ENCODE data around the gene ANAPC10.

ANAPC10 gene

DNA sequence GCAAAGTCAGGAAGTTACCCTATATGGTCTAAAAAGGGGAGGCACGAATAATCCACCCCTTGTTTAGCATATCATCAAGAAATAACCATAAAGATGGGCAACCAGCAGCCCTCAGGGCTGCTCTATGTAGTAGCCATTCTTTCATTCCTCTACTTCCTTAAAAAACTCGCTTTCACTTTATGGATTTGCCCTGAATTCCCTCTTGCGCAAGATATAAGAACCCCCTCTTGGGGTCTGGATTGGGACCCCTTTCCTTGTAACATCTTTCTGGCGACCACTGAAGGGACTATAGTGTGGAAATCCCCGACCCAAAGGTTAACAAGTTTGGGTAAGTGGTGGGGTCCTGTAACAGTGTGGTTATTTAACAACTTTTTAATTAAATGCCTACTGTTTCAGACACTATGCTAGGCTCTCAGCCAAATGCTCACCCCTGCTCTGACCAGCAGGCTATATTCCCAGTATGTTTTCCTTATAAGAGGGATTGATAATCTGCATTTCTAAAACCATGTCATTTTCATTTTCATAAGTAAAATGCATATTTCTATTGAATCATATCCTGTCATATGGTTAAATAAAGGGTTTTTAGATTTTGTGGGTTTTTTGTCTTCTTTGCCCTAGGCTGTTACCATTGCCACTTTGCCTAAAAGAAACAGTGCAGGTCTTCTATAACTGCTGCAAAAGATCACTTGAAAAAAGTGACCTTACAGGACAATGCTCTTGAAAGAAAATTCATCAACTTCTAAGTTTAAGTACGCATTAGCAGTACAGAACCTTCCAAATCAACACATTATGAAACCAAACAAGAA is 41.5 kb downstream of the ANAPC10 start:
- TF ChIP-seq, protein P1, sequence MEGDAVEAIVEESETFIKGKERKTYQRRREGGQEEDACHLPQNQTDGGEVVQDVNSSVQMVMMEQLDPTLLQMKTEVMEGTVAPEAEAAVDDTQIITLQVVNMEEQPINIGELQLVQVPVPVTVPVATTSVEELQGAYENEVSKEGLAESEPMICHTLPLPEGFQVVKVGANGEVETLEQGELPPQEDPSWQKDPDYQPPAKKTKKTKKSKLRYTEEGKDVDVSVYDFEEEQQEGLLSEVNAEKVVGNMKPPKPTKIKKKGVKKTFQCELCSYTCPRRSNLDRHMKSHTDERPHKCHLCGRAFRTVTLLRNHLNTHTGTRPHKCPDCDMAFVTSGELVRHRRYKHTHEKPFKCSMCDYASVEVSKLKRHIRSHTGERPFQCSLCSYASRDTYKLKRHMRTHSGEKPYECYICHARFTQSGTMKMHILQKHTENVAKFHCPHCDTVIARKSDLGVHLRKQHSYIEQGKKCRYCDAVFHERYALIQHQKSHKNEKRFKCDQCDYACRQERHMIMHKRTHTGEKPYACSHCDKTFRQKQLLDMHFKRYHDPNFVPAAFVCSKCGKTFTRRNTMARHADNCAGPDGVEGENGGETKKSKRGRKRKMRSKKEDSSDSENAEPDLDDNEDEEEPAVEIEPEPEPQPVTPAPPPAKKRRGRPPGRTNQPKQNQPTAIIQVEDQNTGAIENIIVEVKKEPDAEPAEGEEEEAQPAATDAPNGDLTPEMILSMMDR (IDR thresholded peaks at IDR 0.05; ENCODE audit: borderline replicate concordance, insufficient read depth, low read depth, low read length) = no peak
- H3K4me3 ChIP-seq (ENCODE audit: low read depth, low read length) = no peak overlapping the region

DNA sequence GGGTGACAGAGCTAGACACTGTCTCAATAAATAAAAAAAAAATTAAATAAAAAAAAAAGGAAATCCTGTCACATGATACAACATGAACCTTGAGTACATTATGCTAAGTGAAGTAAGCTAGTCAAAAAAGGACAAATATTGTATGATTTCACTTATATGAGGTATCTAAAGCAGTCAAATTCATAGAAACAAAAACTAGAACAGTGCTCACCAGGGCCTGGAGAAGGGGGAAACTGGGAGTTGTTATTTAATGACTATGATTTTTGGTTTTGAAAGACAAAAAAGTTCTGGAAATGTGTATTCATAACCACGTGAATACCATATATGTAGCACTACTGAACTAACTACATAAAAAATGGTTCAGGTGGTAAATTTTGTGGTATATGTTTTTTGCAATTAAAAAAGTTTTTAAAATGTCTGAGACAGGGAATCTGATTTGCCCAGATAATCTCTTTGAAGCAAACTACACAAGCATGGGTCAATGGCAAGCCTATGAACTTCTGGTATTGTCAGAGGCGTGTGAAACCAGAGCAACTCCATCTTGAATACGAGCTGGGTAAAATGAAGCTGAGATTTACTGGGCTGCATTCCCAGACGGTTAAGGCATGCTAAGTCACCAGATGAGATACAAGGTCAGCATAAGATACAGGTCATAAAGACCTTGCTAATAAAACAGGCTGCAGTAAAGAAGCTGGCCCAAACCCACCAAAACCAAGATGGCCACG is 42.3 kb downstream of the ANAPC10 start:
- TF ChIP-seq, protein P1 (IDR thresholded peaks at IDR 0.05; ENCODE audit: borderline replicate concordance, insufficient read depth, low read depth, low read length) = no peak
- H3K4me3 ChIP-seq (ENCODE audit: low read depth, low read length) = no peak overlapping the region

DNA sequence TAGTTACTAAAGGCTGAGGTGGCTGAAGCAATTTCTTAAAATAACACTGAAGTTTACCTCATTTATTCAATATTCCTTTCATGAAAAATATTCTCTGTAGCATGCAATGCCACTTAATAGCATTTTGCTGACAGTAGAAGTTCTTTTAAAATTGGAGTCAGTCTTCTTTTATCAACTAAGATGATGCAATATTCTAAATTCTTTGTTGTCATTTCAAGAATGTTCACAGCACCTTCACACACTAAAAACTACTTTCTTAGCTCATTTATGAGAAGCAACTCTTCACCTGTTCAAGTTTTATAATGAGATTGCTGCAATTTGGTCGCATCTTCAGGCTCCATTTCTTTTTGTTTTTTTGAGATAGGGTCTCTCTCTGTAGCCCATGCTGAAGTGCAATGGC is 48.8 kb downstream of the ANAPC10 start:
- TF ChIP-seq, protein P1 (IDR thresholded peaks at IDR 0.05; ENCODE audit: borderline replicate concordance, insufficient read depth, low read depth, low read length) = no peak
- no peak overlapping the region for H3K4me3 ChIP-seq (ENCODE audit: low read depth, low read length)

DNA sequence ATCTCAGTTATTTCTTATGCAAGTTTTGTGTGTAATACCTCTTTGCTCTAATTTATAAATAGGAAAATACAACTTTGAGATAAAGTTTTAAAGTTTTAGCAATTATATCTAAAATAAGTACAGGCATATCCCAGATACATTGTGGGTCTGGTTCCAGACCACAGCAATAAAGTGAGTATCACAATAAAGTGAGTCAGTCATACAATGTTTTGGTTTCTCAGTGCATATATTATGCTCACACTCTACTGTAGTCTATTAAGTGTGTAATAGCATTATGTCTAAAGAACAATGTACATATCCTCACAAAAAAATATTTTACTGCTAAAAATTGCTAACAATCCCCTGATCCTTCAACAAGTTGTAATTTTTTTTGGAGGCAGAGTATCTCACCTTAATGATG is 49.2 kb downstream of the ANAPC10 start:
- H3K4me3 ChIP-seq (ENCODE audit: low read depth, low read length) = no peak overlapping the region
- TF ChIP-seq, protein P1 (IDR thresholded peaks at IDR 0.05; ENCODE audit: borderline replicate concordance, insufficient read depth, low read depth, low read length) = no peak

DNA sequence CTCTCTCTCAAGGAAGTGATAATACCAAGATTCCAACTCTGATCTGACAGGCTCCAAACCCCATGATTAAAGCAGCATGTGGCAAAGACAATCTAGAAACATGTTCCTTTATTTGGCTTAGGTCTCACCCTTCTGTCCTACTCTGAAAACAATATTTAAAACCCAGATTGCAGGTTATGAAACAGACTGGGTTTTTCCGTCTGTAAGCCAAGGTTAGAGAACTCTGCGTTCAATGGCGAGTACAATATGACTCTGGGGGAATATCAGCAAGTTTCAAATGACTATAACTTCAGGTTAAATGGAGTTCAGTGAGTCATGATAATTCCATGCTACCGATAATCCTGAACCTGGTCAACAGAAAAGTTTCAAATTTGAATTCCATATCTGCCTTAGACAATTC is 50.8 kb downstream of the ANAPC10 start:
- TF ChIP-seq, protein P1 (IDR thresholded peaks at IDR 0.05; ENCODE audit: borderline replicate concordance, insufficient read depth, low read depth, low read length) = no peak
- H3K4me3 ChIP-seq (ENCODE audit: low read depth, low read length) = no peak overlapping the region

DNA sequence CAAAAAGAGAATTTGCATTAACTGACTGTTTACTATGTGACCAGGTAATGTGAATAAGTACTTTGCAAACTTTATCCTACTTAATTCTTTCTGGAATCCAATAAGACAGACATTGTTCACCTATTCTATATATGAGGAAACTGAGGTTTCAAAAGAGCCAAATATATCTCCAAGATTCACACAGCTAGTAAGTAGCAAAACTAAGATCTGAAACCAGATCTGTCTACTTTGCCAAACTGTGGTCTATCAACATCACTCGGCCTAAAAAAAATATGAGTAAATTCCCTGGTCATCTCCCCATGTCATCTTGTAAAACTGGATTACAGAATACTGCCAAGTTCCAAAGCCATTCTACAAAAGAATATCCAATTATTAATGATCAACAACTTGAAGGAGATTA is 52.8 kb downstream of the ANAPC10 start:
- no peak overlapping the region for H3K4me3 ChIP-seq (ENCODE audit: low read depth, low read length)

More for the DNA sequence above, 52.8 kb downstream of the ANAPC10 start:
- TF ChIP-seq, protein P1 (IDR thresholded peaks at IDR 0.05; ENCODE audit: borderline replicate concordance, insufficient read depth, low read depth, low read length) = no peak
